H1 (cell line): ENCODE measurements around the gene ID1. TPM values are rescaled to one million over a fixed set of nuclear protein-coding genes. Genes with fewer than 3 reads are reported as not detected.

Experiments used
- BCL11A ChIP-seq, 2 experiments: IDR thresholded peaks; one replicate each; pipeline ENCODE4 v1.6.1; 2011; ENCODE audit warnings: low read depth in 2 of 2, low read length in 2 of 2, mild to moderate bottlenecking in 2 of 2
- BRCA1 ChIP-seq: IDR thresholded peaks from 2 replicates; pipeline ENCODE4 v1.6.1; 2012; ENCODE audit warnings: low read depth, low read length, improper control_type of control experiment
- CBX8 ChIP-seq: fragments of 300-800, 300-1000 bp; sonication (generic); IDR thresholded peaks from 2 replicates; pipeline ENCODE4 v1.7.1; 2016; ENCODE audit warnings: low read depth, low read length, borderline replicate concordance
- CEBPB ChIP-seq: IDR thresholded peaks from 2 replicates; pipeline ENCODE4 v1.6.1; 2012; ENCODE audit warnings: low read depth, low read length
- CHD2 ChIP-seq: IDR thresholded peaks from 2 replicates; pipeline ENCODE4 v1.6.1; 2012; ENCODE audit warnings: low read length, improper control_type of control experiment
- CTCF ChIP-seq, 3 experiments: IDR thresholded peaks; 1 replicate in 2 of 3; 2 replicates in 1 of 3; pipeline versions ENCODE4 v1.5.1 to v1.6.1; 2011; ENCODE audit warnings: low read length in 3 of 3, mild to moderate bottlenecking in 3 of 3, inconsistent platforms in 2 of 3, low read depth in 1 of 3, moderate library complexity in 1 of 3; ENCODE audit not compliant: insufficient read depth in 1 of 3; ENCODE audit errors: control extremely low read depth in 1 of 3
- EP300 ChIP-seq, 2 experiments: IDR thresholded peaks; 1 replicate in 1 of 2; 2 replicates in 1 of 2; pipeline ENCODE4 v1.6.1; 2011 to 2012; ENCODE audit warnings: low read depth in 2 of 2, low read length in 2 of 2, mild to moderate bottlenecking in 2 of 2, borderline replicate concordance in 1 of 2, inconsistent platforms in 1 of 2, moderate library complexity in 1 of 2
- FOSL1 ChIP-seq: IDR thresholded peaks from 2 replicates; pipeline ENCODE4 v1.6.1; 2011; ENCODE audit warnings: mild to moderate bottlenecking, low read depth, low read length, moderate library complexity; ENCODE audit not compliant: insufficient read depth
- HDAC2 ChIP-seq, 2 experiments: fragments of 300-600 bp in 1 of 2; sonication (generic) in 1 of 2; IDR thresholded peaks; 2 replicates each; pipeline ENCODE4 v1.6.1; 2011 to 2012; ENCODE audit warnings: low read depth in 2 of 2, low read length in 2 of 2, mild to moderate bottlenecking in 2 of 2, moderate library complexity in 2 of 2, borderline replicate concordance in 1 of 2, inconsistent platforms in 1 of 2
- JUND ChIP-seq: IDR thresholded peaks from 2 replicates; pipeline ENCODE4 v1.6.1; 2011; ENCODE audit warnings: mild to moderate bottlenecking, improper control_type of control experiment, low read length
- KDM5A ChIP-seq: fragments of 200-600 bp; IDR thresholded peaks from 2 replicates; pipeline ENCODE4 v1.7.1; 2012; ENCODE audit warnings: mild to moderate bottlenecking, low read length, inconsistent platforms, mixed read lengths
- NRF1 ChIP-seq: IDR thresholded peaks from 2 replicates; pipeline ENCODE4 v1.6.1; 2011; ENCODE audit warnings: mild to moderate bottlenecking, low read depth, low read length, improper control_type of control experiment
- POLR2A ChIP-seq, 2 experiments: IDR thresholded peaks; 1 replicate in 1 of 2; 2 replicates in 1 of 2; pipeline ENCODE4 v1.6.1; 2011; ENCODE audit warnings: low read depth in 2 of 2, low read length in 2 of 2, mild to moderate bottlenecking in 2 of 2; ENCODE audit errors: control extremely low read depth in 1 of 2
- POU5F1 ChIP-seq: IDR thresholded peaks from 2 replicates; pipeline ENCODE4 v1.6.1; 2011; ENCODE audit warnings: low read depth, mild to moderate bottlenecking, low read length, moderate library complexity
- RAD21 ChIP-seq, 2 experiments: IDR thresholded peaks in 1 of 2; conservative IDR thresholded peaks in 1 of 2; 2 replicates each; pipeline ENCODE4 v1.6.1; 2011; ENCODE audit warnings: low read depth in 2 of 2, low read length in 2 of 2, improper control_type of control experiment in 1 of 2, inconsistent platforms in 1 of 2, mild to moderate bottlenecking in 1 of 2, moderate library complexity in 1 of 2
- RBBP5 ChIP-seq: IDR thresholded peaks from 2 replicates; pipeline ENCODE4 v1.7.1; 2012; ENCODE audit warnings: low read depth, mild to moderate bottlenecking, inconsistent platforms, low read length, moderate library complexity, borderline replicate concordance
- SAP30 ChIP-seq: fragments of 300-600 bp; sonication (generic); IDR thresholded peaks from 2 replicates; pipeline ENCODE4 v1.7.1; 2012; ENCODE audit warnings: low read length, moderate library complexity, mild to moderate bottlenecking, inconsistent platforms; ENCODE audit not compliant: insufficient read depth, insufficient replicate concordance
- SP1 ChIP-seq: IDR thresholded peaks from 2 replicates; pipeline ENCODE4 v1.6.1; 2011; ENCODE audit warnings: low read depth, low read length
- TAF1 ChIP-seq: IDR thresholded peaks from 2 replicates; pipeline ENCODE4 v1.6.1; 2011; ENCODE audit warnings: mild to moderate bottlenecking, low read depth, low read length
- TBP ChIP-seq: IDR thresholded peaks from 2 replicates; pipeline ENCODE4 v1.6.1; 2011; ENCODE audit warnings: low read depth, low read length, improper control_type of control experiment
- TEAD4 ChIP-seq: IDR thresholded peaks from 2 replicates; pipeline ENCODE4 v1.6.1; 2012; ENCODE audit warnings: low read depth, low read length, inconsistent platforms, mixed read lengths
- polyA plus RNA-seq, 7 experiments: library from polyadenylated mRNA; depleted of rRNA in 3 of 7; stranded (reverse) in 5 of 7; unstranded in 2 of 7; fragments of >200 nt in 5 of 7; fragments of 200-250 nt in 2 of 7; gene quantifications; 1 replicate in 5 of 7; 2 replicates in 1 of 7; 4 replicates in 1 of 7; pipeline versions ENCODE4 v1.2.1 to v1.2.3, GENCODE V29; 2011 to 2013; ENCODE audit warnings: missing spikeins in 2 of 7, mixed read lengths in 2 of 7
- total RNA-seq: library from RNA; stranded (reverse); fragmentation: NEBNext Ultra II Directional; extraction: Animal tissue kit (Norgen Biotek cat#: 25700); gene quantifications from 2 replicates; pipeline ENCODE4 v1.2.1, GENCODE V29; 2021

The ID1 gene
- total and polyA plus RNA-seq, 2 of the 8 experiments (the other 6 are each of a cell fraction or from before 2014, with no cell fraction given): 120 to 357 TPM

- no peak for TF ChIP-seq NRF1
- no peak for TF ChIP-seq CEBPB
- TF ChIP-seq POLR2A (IDR thresholded peaks at IDR 0.05; ENCODE audit: control extremely low read depth in 1 of 2, low read depth in 2 of 2, low read length in 2 of 2): peak in 1 of 2 experiments; percentile 70; a peak in 1 of 3 replicates
- peak; percentile 97 for TF ChIP-seq JUND
- TF ChIP-seq CHD2: peak; percentile 43; the same call in 1 of the 2 replicates
- no peak for TF ChIP-seq CTCF (IDR thresholded peaks at IDR 0.05; ENCODE audit: control extremely low read depth in 1 of 3, insufficient read depth in 1 of 3, low read depth in 1 of 3, low read length in 3 of 3)
- TF ChIP-seq HDAC2 (IDR thresholded peaks at IDR 0.05; ENCODE audit: borderline replicate concordance in 1 of 2, low read depth in 2 of 2, low read length in 2 of 2): peak; percentile 25 to 66; a peak in 3 of 4 replicates
- peak; percentile 62; the same call in 1 of the 2 replicates for TF ChIP-seq TAF1
- peak in 1 of 2 experiments; percentile 12; a peak in 1 of 4 replicates for TF ChIP-seq RAD21 (IDR thresholded peaks at IDR 0.05 in 1 of 2, conservative IDR thresholded peaks at IDR 0.05 in 1 of 2; ENCODE audit: low read depth in 2 of 2, low read length in 2 of 2)
- peak in 1 of 2 experiments; percentile 26 for TF ChIP-seq BCL11A (IDR thresholded peaks at IDR 0.05; ENCODE audit: low read depth in 2 of 2, low read length in 2 of 2)
- TF ChIP-seq RBBP5: peak; percentile 85
- peak; percentile 76 to 99 for TF ChIP-seq EP300 (IDR thresholded peaks at IDR 0.05; ENCODE audit: borderline replicate concordance in 1 of 2, low read depth in 2 of 2, low read length in 2 of 2)
- peak; percentile 42; the same call in 1 of the 2 replicates for TF ChIP-seq BRCA1
- no peak for TF ChIP-seq FOSL1
- TF ChIP-seq SP1: peak; percentile 94
- TF ChIP-seq CBX8: no peak
- TF ChIP-seq TEAD4: peak; percentile 77
- TF ChIP-seq KDM5A: no peak
- peak; percentile 68 for TF ChIP-seq TBP
- TF ChIP-seq SAP30: no peak
- 0 out of 2 replicates have a peak, but pooled peaks have one; percentile 24 for TF ChIP-seq POU5F1
Observed at GRCh38 chr20:31603822-31604566, 1.1 kb upstream of the ID1 start (continued).
